Measurements from ENCODE around the gene TRAPPC3L.

TRAPPC3L gene

DNA sequence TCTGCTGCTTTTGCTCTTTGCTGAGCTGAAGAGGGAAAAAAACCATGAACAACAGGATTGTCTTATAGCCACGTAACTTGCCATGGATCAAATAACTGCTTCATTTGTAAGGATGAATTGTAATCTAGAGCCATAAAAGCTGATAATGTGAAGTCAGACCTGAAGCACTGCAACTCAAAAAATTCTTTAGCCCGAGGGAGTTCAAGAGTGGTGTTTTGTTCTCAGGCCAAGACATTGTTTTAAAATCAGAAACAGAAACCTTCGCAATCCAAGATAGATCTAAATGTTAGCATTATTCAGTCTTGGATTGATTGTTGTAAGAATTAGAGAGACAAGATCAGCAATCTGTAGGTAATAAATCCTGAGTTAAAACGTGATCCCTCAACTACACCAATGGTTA is at the start of gene TRAPPC3L:
TRAPPC3L (minus strand) TSS at position 34 of the 400 bp plus-strand sequence. CDS start 170 bp downstream, outside the sequence.
- no peak for DNase-seq

DNA sequence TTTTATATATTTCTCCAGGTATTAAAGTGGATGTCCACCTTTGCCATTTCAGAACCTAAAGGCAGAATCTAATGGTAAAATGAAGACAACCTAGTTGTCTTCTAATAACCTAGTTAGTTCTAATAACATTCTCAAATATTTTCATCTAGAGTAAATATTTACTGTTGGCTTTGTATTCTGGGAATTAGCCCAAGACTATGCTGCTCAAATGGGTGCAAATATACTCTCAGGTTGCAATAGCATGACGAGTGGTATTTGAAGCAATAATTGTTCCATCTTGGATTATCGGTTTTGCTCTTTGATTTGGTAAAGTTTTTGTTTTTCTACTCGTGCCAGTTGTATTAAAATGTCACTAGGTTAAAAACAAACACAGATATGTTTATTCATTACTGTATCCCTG is 49.8 kb upstream of the TRAPPC3L start:
- DNase-seq = no peak

DNA sequence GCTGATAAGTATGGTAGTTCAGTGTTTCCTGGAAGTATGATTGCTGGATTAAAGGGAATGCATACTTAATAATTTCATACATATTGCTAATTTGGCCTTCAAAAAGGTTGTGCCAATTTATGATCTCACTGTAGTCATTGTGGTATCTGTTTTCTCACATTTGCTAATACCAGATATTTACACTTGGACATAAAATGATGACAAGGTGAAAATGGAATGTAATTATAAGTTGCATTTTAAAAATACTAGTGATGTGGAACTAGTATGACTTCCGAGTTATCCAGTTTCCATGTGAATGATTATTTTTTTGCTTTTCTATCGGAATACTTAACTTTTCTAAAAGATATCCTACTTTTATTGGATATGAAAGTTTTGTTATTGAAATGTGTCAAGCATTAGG is 41.3 kb upstream of the TRAPPC3L start:
- DNase-seq = no peak

DNA sequence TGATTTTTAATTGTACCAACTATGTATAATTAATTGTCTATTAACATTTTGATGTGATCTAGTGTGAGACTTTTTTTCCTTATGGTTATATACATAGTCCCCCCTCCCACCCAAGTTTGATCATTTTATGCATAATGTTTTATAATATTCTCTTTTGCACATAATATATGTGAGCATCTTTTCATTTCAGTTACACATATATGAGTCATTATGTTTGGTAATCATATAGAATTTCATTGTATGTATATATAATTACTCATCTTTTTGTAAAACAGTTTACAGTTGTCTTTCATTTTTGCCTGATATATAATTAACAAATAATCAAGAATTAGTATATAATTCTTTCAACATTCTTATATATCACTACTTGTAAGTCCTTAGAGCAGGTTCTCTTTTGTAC is 40.8 kb upstream of the TRAPPC3L start:
- no peak for DNase-seq

DNA sequence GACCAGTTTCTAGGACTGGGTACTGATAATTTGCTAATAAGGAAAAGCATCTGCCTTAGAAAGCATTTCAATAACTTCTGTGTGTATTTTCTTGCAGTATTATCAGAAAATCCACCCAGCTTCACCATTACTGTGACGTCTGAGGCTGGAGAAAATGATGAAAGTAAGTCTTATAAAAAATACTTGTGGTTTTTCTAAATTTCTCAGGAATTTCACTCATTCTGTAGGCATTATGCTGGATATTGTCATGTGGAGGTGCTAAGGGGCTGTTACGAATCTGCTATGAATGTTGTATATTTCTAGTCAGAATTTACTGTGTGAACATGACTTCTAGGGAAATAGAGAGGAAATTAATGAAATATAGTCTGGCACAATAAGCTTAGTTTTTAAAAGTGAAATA is 34.7 kb upstream of the TRAPPC3L start:
- no peak for DNase-seq

DNA sequence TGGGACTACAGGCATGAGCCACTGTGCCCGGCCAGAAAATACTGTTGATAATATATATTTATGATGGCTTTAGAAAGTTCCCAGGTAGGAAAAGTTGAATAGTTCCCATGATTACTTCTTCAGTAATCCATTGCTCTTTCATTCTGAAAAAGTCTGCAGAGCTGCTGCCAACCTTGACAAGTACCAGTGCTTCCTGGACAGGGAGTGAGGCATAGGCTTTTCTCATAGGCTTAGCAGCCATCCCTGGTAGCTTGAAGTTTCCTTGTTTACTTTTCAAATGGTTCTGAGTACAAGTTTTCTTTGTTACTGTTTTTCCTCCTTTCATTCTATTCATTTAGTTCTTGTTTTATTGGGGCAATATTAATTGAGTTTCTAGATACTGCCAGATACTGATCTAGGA is 33.7 kb upstream of the TRAPPC3L start:
- DNase-seq = no peak

DNA sequence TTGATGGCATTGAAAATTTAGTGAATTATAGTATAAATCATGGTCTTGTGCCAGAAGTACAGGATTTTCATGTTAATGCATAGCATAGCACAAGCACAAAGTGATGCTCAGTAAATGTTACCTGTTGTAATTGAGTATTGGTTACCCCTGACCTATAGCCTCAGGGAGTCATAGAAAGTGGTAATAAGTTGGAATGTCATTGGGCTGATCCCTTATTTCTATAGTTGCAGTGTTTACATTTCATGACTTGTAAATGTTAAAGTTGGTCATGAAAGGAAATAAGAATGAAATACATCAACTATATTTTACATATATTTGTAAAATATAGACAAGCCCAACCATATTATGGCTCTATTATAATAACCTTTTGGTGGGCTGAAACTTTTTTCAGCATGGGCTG is 32.9 kb upstream of the TRAPPC3L start:
- no peak for DNase-seq

DNA sequence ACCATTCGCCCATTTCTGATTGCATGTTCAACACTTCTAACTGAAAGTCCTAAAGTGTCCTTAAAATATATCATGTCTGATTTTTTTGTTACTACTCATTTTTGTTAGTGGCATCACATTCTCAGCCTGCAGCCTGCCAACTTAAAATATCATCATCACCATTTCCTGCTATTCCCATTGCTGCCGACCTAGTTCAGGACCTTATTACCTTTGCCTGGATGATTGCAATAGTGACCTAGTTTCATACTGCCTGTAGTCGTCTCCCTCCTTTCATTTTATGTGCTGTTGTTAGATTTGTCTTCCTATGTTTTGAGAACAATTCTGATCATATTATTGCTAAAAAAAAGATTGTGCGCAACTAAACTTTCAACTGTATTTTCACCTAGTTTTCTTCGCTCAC is 32.0 kb upstream of the TRAPPC3L start:
- no peak for DNase-seq

DNA sequence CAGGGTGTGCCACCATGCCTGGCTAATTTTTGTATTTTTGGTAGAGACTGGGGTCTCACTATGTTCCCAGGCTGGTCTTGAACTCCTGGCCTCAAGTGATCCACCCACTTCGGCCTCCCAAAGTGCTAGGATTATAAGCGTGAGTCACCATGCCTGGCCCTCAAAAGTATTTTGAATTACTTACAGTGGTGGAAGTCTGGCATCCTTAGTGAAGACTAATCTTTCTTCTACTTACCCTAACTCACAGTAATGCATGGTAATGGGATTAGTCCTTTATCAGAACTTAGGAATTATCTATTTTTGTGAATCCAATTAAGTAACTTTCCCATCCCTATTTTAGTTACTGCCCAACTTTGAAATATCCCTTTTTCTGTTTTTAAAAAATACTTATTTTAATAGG is 29.7 kb upstream of the TRAPPC3L start:
- DNase-seq = no peak

DNA sequence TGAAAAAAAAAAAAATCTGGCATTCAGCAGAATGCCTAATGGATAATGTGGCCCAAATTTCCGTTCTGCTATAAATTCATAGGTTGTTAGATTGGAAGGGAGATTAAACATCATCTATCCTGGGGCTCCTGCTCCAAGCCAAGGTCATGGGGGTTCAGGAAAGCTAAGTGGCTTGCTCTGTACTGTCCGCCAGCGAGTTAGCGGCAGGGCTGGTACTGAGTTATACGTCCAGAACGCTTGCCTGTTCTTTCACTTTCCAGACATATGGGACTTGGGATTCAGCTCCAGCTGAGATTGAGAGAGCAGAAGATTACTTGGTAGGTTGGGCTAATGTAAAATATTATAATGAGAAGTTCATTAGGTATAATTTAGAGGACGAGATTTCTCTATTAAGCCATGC is 26.7 kb upstream of the TRAPPC3L start:
- peak; percentile 23 for DNase-seq

DNA sequence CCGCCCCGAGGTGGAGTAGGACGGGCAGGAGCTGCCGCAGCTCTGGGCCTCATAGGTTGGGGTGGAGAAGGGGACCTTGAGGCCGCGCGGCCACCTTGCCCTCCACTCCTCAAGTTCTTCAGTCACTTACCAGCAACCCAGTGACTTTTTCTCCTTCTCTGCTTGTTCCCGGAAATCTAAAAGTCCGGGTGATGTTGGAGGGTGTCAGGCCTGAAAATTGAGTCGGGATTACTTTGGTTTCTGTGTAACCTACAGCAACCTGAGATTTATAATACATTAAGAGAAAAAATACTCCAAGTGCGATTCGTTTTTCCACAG is 26.2 kb upstream of the TRAPPC3L start:
- DNase-seq = no peak

DNA sequence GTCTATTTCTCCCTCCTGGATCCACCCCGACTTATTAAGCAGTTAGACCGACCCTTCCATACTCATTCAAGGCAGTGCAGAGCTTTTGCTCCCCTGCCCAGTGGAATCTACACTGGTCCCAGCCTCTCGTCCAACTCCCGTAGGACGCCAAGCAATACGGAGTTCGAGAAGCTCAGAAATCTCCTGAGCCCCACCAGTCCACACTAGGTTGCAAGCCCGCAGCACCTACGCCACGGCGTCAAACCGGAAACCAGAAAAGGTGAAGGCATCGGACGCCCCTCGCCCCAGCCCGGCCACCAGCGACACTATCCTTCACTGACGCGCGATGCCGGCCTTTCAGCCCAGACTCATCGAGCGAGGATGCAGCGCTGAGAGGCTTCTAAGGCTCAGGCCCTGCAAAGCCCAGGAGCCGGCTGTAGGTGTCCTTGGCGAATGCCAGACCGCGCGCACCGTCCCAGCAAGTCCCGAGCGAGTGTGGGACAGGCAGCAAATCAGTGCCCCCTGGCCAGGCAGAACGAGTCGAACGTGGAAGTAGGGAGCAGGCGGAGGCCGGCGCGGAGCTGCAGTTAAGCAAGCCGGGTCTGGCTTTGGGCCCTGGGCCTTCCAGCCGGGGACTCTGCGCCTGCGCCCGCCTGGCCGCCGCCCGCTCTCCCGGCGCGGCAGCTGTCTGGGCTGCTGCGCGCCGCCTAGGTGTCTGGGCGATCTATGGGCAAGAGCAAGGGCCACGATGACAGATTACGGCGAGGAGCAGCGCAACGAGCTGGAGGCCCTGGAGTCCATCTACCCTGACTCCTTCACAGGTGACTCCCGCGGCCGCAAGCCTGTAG is 25.6 kb upstream of the TRAPPC3L start, which contains the start of gene RWDD1:
RWDD1 (plus strand) TSS at position 649 of the 827 bp plus-strand sequence; CDS start at position 728, 79 bp downstream.
- peak; percentile 99 for DNase-seq

DNA sequence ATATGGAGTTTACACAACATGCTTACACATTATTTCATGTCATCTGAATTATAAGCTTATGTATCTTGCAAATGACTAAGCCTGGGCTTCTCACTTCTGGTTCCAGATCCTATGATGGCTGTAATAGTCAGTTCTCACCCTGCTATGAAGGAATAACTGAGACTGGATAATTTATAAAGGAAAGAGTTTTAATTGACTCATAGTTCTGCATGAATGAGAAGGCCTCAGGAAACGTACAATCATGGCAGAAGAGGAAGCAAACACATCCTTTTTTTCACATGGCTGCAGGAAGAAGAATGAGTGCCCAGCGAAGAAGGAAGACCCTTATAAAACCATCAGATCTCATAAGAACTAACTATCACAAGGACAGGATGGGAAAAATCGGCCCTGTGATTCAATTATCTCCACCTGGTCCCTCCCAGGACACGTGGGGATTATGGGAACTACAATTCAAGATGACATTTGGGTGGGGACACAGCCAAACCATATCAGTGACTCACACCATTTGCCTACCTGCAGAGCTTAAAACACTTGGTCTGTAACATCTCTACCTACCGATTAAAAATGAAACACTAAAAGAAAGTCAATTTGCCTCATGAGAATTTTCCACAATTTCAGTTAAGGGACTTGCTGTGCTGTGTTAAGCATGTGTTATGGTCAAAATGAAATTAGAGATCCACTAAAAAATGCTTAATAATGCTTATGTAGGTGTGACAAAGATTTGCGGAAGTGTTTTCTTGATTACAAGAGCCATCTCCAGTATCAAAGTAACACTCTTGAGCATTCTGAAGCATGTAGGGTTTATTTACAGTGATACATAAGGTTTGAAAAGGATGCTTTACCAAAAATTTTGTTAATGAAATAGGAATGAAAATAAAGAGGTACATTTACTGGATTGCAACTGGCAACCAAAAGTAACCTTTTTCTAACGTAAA is 23.6 kb upstream of the TRAPPC3L start:
- DNase-seq = no peak

DNA sequence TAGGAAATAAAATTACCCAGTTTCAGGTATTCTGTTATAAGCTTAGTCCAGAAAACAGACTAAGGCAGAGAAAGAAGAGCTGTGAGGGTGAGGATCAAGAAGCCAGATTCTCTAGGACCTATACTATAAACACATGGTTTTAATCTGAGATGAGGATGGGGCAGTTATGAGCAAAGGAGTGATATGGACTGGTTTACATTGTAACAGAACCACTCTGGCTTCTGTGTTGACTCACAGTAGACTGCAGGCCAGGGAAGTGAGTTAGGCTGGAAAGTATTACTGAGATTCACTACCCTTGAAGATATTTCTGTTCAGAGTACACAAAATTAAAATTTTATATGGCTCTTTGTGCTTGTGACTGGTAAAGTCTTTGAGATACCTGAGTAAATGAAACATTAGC is 22.6 kb upstream of the TRAPPC3L start:
- no peak for DNase-seq

DNA sequence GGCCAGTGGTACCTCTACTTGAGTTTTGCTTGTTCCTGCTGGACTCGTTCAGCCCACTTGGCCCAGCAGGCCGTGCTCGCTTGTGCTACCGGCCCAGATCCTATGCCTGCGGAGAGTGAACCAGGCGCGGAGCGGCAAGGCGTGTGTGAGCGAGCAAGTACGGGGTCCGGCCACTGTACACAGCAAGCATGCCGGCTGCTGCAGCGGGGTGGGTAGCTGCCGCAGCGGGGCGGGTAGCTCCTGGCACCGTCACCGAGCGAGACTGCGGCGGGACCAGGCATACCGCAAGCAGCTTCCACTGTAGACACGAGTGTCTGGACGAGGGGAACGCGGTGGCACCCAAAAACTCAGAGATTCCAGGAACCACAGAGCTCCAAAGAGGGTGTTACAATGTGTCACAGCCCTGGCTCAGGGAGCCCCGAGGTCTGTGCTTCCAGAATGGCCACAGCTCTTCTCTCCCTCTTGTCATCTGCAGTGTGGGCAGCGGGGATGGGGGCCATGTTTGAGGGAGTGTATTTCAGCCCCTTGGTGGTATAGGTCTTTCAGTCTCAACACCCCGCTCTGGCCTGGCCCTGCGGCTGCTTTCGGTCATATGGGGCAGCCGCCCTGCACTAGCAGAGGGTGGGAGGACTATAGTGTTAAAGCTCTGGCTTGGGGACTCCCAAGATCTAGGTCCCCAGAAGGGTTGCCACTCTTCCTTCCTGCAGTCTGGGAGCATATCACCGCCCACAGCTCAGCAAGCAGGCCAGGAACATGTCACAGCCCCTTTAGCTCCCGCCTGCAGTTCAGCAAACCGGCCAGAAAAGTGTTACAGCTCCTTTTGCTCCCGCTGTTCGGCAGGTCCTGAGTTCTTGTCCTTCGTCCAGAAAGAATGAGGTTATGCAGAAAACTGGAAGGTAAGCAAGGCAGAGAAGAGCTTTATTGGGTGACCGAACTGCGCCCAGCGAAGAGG is 19.7 kb upstream of the TRAPPC3L start:
- no peak for DNase-seq

DNA sequence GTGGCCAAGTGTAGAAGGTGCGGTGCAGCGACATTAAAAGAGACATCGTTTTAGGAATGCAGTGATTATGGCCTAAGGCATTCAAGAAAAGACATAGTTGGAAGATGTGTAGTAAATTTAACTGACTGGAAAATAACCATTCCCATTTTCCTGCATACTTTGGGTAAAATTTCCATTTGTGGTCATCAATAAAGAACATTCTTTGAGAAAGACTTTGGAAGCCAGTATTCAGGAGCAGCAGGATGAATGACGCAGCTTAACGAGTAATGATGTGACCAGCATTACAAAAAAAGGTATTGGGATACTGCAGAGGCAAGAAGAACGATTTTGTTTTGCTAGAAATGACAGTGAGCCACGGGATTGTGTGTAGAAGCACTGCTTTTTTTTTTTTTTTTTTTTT is 18.8 kb upstream of the TRAPPC3L start:
- DNase-seq = no peak

DNA sequence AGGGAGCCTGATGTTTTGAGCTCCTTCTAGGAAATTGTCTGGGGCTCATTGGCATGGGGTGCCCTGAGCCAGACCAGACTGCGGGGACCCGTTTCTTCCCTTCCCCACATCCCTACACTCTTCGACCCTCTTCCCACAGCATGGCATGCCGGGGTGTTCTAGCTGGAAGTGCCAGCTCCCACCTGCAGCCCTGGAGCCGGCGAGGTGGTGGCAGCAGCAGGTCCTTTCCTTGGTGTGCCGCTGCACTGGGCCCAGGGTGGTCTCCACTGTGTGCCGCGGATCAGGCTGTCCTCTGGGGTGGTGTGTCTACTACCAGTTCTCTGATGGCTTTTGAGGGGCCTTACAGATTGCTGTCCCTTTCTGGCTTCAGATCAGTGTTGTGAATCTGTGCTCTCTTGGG is 18.3 kb upstream of the TRAPPC3L start:
- DNase-seq = no peak

DNA sequence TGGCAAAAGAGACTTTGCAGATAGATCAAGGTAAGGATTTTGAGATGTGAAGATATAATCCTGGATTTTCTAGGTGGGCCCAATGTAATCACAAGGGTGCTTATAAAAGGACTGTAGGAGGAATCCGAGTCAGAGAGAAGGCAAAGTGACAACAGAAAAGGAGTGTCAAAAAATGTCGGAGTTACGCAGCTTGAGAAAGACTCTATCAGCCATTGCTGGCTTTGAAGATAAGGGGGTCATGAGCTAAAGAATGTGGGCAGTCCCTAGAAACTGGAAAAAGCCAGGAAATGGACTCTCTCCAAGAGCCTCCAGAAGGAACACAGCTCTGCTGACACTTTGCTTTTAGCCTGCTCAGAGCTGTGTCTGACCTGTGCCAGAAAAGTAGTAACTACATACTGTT is 17.1 kb upstream of the TRAPPC3L start:
- no peak for DNase-seq

DNA sequence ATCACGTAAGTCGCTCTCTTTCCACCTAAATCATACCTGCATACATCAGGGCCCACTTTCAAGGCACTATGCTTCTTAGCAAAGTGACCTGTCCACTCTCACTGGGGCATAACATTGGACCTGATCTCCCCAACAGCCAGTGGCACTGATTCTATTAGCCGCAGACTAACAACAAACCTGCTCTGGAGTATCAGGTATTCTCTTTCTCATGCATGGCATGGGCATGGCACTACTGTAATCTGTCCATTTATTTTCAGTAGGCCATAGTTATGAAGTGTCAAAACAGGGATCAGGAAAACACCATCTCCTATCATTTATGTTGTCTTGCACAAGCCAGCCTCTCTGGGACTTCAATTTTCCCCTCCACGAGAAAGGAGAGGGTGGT is 16.5 kb upstream of the TRAPPC3L start:
- DNase-seq = no peak

DNA sequence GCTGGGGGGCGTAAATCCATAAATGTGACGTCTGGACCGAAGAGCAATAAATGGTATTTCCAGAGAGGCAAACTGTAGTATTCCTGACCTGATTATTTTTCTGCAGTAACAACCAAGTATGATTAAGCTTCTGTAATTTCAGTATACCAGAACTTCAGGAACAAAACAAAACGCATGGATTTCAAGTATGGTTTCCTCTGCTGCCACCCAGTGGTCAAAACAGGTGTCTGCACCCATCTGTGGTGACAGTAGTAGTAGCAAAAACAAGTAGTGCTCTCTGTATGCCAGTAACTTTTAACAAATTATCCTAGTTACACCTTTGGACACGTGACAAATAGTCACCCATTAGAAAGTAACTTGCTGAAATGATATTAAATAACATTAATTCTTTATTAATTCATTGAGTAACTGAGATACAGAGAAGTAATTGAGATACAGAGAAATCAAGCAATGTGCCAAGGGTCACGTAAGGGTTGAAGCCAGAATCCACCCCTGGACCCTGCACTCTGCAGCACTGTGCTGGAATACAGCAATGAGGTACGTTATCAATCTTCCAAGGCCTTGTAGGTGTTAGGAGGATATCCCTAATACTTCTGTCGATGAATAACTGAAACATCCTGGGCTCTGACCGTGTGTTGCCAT is 16.0 kb upstream of the TRAPPC3L start:
- peak; percentile 69 for DNase-seq

DNA sequence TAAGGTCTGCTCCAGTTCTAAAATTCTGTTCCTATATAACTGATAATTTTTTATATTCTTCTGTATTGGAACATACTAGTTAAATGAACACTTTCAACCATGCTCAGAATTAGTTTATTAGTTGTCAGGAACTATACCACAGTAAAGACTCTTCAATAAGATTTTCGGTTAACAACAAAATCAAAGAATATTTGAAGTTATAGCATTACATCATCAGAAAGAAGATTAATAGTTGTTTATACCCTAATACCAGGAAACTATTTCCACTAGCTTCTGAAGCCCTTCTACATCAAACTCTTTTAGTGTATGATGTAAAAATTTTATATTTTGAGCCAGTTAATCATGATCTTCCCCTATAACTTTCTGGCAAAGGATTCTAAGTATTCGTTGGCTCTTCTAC is 14.6 kb upstream of the TRAPPC3L start:
- no peak for DNase-seq

DNA sequence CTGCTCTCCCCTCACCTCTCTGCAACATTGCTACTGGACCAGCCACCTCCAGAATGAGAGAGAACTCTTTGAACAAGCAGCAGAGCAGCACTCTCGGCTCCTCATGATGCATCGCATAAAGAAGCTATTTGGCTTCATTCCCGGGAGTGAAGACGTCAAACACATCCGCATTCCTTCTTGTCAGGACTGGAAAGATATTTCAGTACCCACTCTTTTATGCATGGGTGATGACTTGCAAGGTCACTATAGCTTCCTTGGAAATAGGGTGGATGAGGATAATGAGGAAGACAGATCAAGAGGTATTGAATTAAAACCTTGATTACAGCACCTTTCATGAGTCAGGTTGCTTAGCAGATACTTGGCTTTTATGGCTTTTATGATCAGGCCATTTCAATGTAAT is 12.4 kb upstream of the TRAPPC3L start:
- DNase-seq = no peak
